HG03060 (cell line): ENCODE data around the gene COG2.
"Not testable (repeated sequence)": the region's sequence is repeated elsewhere in the genome, so short reads cannot be mapped to it uniquely, and the experiment has no call there.

Experiments
- ATAC-seq: cut with Tn5 transposase; IDR thresholded peaks from one replicate; pipeline ENCODE4 v1.9.1; 2021; ENCODE audit warnings: low read depth, moderate number of reproducible peaks; ENCODE audit not compliant: unreplicated experiment

COG2 gene

DNA sequence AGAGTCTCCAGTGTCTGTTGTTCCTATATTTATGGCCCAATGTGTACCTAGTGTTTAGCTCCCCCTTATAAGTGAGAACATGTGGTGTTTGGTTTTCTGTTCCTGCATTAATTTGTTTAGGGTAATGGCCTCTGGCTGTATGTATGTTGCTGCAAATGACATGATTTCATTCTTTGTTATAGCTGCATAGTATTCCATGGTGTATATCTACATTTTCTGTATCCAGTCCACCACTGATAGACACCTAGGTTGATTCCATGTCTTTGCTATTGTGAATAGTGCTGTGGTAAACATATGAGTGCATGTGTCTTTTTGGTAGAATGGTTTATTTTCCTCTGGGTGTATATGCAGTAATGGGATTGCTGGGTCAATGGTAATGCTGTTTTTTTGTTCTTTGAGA lies 56.7 kb downstream of the COG2 start:
- not testable (repeated sequence) for ATAC-seq

DNA sequence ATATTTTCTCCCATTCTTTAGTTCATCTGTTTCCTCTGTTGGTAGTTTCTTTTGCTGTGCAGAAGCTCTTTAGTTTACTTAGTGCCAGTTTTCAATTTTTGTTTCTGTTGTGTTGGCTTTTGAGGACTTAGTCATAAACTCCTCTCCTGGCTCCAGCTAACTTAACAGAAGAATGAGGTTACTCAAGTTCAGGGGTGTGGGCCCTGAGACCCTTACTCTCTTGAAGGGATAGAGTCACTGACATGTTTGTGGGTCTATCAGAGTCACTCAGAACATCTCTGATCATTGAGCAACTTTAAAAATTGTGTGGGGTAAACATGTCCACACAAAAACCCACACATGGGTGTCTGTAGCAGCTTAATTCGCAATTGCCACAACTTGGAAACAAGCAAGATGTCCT lies 57.4 kb downstream of the COG2 start:
- ATAC-seq: no peak

DNA sequence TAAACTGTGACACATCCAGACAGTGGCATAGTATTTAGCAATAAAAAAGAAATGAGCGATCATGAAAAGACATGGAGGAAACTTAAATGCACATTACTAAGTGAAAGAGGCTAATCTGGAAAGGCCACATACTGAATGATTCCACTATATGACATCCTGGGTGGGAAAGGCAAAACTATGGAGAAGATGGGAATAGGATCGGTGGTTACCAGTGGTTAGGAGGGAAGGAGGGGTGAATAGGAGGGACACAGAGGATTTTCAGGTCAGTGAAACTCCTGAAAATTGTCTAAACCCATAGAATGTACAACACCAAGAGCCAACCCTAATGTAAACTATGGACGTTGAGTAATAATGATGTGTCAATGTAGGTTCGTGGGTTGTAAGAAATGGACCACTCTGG lies 57.9 kb downstream of the COG2 start:
- ATAC-seq: no peak

DNA sequence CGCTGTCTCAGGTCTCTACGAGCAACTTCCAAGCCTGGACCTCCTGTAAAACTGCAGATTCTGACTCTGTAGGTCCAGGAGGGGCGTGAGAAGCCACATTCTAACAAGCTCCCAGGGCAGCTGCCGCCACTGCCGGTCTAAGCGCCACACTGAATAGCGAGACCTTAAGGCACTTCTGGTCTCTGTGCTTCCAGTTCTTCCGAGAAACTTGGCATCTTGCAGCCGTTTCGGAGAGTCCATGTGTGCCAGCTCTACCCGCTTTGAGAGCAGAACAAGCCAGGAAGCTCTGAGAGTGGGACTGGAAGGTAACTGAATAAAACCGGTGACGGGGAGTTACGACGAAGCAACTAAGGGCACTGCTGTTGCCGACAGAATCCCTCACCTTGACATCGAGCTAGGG lies 59.2 kb downstream of the COG2 start:
- no peak for ATAC-seq

DNA sequence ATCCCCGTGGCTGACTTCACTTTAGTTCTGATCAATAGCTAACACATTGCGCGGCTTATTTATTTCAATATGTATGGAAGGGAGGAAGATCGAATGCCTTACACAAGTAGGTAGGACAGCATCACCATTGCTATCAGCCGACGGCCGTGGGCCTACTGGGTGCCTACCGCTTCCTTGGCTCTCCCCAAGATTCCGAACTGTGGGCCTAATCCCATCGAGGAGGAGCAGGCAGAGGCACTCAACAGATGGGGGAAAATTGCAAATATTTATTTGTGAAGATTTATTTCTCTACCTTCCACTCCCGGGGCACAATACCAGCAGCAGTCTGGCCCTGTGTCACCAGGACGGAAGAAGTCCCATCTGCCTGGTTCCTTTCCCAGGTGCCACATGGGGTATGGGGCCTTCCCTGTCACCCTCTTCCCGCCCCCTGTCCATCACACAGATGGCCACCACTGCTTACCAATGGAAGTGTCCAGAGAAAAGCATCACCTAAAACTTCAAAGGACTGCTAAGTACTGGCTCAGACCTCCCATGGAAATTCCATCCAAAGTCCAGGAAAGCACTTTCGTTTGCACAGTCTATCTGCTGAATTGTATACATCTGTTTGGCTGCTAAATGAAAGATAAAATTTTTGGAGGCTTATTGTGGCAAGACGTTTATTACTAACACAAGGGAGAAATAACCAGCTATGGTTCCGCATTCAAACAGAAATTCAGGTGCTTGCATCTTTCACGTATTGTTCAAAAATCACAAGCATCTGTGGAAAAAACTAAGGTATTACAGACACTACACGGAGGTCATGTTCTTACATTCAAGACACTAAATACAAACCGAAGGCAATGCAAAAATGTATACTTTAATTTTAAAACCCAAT lies 59.9 kb downstream of the COG2 start:
- no peak for ATAC-seq

DNA sequence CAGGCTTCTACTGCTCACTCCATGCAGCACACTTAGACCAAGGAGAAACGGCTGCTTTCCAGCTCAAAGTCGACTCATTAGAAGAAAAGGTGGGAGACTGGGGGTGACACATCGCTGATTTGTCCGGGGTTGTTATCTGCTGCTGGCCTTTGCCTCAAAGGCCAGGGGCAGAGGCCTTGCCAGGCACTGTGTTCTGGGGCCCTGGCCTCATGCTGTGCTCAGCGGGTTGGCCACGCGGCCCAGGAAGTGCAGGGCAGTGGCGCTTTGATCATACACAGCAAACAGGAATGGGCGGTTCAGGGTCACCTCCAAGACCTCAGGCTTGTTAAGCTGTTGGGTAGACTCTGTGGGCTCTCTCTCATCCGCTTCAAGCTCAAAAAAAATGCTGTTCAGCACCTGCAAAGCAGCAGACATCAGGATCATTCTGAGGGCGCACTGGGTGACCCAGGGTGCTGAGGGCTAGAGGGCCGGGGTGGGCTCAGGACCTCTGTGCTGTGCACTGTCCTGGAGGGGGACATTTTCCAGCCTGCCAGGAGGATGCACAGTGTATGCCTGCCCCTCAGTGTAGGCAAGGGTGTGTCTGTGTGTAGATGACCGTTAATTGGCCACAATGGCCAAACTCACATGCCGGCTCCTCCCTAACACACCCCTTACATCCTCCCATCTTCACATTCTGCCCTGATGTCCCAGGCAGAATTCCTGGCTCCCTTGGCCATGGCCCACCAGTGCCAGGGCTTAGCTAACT lies 60.8 kb downstream of the COG2 start:
- ATAC-seq: no peak

DNA sequence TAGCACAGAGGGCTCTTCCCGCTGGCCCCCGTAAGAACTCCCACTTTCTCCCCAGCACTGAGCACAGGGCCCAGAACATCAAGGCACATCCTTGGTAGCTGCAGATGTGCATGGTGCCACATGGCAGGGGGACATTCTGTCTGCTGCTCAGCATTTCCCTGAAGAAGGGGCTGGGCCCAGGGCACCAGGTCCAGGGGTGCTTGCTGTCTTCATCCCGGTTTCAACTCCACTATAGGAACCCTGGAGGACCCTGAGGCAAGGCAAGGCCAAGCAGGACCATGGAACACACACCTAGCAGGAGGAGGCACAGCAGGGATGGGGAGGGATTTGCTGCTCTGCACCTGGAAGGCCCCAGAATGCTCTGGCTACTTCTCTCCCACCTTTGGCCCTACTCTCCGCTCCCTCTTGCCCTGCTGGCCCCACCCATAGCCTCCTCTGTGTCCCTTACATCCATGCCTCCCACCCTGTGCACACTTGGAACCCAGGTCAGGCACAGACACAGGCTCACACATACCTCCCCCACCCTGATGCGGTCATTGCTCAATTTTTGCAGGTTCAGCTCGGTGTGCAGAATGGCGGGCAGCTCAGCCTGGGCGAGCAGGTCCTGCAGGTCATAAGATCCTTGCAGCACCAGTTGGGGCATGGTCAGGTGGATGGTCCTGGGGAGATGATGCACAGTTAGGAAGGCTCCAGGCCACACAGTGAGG lies 61.6 kb downstream of the COG2 start:
- ATAC-seq: no peak

DNA sequence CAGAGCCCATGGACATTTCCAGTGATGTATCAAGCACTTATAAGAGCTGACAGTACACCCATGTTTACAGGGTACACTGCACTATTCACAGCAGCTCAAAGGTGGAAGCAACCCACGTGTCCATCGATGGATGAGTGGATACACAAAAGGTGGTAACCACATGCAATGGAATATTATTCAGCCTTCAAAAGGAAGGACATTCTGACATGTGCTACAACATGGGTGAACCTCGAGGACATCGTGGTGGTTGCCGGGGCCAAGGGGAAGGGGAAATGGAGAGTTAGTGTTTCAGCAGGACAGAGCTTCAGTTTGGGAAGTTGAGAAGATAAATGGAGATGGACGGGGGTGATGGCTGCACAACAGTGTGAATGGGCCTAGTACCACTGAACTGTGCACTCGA lies 62.5 kb downstream of the COG2 start:
- no peak for ATAC-seq

DNA sequence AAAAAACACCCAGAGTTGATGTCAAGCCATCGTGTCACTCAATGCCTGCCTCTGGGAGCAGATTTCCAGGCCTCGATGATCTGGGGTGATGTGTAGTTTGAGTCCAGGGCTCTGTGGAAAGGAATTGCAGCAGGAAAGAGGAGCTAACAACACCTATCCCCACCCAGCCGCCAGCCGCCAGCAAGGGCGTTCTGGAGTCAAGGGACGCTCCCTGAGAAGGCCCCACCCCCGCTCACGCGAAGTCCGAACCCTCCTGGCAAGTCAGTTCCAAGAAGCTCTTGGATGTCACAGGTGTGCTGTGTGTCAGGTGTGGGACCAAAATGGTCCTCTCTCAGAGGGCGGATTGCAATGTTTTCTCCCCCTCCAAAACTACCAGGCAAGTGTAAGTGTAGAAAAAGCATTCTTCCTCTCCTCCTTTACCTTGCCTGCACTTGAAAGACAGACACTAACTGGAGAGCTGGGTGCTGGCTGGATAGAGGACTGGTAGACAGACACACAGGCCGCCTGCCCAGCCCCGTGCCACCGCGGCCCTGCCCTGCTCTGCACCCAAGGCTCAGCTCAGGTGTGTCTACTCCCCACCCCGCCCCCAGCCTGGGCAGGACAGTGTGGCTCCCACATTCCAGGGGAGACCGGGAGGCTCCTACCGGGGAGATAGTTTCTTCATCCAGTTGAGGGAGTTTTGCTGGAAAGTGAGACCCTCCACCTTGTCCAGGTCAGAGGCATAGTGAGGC lies 63.2 kb downstream of the COG2 start:
- ATAC-seq: no peak

DNA sequence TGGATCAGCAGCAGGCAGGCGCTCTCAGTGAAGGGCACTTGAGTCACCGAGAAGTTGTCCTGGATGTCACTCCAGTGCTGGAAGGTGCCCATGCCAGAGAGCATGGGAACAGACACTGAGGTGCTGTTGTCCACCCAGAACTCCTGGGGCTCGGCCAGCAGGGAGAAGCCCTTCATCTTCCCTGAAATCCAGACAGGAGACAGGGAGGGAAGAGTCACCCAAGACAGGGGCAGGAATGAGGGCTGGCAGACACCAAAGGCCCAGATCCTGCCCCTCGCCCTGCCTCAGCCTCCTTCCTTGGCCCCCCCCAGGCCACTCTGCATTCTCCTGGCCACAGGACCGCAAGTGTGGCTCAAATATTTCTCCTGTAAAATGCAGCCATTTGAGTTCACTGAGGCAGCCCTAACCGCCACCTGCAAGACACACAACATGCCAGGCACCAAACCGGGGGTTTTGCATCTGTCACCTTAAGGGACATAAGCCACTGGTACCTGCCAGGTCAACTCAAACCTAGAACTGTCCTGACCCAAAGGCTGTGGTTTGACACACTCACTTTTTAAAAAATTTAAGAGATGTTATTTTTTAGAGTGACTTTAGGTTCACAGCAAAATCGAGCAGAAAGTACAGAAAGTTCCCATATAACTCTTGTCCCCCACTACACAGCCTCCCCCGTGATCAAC lies 63.9 kb downstream of the COG2 start:
- no peak for ATAC-seq

DNA sequence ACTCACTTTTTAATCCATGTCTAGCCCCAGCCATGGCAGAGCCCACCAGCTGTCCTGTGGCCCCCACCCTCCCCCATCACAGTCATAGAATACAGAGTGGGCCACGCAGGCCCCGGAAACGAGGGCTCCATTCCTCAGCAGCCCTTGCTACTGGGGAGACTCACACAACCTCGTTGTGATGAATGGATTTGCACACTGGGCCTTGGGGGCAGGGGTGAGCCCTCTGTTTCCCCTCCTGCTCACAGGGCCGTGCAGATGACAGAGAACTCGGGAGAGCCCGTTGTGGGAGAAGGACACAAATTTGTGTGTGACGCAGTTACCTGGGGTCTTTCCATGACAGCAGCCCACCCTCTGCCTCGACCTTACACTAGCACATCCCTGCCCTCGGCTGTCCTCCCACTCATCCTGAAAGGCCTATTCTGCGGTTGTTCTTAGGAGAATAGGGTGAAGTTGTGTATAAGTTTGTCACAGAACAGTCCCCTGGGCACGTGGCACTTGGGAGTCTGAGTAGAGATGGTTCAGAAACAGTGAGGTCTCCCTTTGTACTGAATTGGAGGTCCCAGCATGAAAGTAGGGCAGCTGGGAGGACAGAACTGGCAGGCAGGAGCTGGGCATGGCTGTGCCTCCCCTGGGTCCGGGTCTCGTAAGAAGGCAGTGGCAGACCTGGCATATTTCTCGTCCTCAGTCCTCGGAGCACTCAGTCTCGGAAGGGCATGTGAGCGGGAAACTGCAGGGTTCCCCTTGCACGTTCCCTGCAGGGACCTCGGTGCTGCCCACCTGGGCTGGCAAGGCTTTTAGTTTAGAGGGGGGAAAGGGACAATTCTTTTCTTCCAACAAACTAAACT lies 64.8 kb downstream of the COG2 start:
- no peak for ATAC-seq

DNA sequence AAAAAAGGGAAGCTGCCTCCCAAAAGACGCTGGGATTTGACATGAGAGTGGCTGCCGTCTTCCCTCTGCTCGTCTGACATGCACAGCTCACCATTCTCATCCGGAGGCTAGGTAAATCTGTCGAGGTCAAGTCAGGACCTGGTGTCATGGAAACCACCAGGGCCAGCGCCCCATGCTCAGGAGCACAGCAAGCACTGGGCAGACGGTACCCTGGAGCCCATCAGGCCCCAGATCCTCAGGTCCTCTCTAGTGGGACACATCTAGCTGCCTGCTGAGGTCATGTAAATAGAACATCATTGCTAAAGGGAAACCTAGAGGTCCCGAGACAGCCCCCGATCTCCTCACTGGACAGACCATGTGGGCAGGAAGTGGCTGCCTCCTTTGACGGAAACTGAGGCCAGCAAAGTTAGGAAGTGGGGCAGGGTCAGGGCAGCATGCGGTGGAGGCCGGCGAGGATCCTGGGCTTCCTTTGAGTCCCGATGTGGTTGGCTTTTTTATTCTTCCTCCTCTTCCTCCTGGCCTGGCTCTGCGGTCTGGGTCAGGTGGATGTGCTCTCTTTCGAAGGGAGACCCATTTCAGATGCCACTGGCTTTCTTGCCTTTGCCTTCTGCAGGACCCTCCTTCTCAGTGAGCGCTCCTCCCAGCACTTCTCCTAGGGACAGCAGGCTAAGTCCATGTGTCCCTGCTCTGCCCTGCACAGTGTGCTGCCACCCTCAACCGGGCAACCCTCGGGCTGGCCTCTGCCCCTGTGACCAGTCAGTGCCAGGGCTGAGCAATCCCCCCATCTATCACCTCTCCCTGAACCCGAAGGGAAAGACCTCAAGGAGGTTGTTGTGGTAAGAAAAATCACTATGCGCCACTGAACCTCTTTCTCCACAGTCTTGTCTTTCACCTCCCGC lies 65.7 kb downstream of the COG2 start:
- ATAC-seq: no peak

DNA sequence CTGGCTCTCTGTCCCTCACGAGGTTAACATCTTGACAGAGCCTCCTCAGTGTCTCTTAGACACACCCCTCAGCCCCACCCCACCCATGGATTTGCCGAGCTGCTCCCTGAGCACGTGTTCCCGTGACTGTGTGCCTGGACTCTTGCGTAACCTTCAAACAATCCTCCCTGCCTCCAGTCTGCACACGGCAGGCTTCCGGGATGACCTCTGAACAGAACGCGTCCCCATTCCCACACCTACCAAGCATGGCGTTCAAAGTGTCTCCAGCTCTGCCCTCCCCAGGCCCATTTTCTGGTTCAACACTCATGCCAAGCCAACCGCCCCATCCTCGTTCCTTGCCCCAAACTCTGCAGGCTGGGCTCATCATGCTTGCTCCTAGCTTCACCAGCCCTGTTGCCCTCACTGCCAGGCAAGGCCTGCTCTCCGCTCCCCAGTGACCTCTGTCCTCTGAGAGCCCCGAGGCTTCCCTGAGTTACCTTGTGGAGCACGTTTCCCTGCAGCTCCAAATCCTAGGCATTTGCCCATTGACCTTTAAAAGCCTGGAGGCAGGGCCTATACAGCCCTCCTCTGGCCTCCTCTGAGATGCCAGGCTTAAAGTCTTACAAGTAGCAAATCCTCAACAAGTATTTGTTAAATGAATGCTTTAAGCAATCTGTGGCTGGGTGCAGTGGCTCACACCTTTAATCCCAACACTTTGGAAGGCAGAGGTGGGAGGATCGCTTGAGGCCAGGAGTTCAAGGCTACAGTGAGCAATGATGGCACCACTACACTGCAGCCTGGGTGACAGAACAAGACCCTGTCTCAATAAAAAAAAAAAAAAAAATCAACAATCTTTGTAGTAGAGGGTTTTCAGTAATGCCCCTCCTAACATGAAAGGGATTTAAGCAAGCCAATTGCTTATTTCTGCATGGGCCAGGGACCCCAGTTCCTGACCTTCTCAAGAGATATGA lies 66.6 kb downstream of the COG2 start:
- ATAC-seq: no peak

DNA sequence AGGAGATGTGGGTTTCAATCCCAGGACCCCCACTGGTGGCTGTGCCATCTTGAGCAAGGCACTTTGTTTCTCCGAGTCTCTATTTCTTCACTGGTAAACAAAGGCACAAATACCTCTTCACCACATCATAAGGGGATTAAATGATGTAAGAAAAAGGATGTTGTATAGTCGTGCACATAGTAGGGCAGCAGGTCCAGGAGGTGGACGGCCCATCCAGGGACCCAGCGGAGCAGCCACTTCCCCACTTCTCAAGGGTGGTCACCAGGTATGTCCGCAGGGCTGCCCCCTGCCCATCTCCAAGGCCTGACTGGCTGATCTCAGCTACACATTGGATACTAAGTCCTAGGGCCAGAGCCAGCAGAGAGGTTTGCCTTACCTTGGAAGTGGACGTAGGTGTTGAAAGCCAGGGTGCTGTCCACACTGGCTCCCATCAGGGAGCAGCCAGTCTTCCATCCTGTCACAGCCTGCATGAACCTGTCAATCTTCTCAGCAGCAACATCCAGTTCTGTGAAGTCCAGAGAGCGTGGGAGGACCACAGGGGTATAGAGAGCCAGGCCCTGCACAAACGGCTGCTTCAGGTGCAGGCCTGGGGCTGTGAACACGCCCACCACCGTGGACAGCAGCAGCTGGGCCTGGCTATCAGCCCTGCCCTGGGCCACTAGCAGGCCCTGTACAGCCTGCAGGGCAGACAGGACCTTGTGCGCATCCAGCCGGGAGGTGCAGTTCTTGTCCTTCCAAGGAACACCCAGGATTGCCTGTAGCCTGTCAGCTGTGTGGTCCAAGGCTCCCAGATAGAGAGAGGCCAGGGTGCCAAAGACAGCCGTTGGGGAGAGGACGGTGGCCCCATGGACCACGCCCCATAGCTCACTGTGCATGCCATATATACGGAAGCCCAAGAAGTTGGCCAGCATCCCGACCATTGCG lies 67.6 kb downstream of the COG2 start:
- ATAC-seq: no peak

DNA sequence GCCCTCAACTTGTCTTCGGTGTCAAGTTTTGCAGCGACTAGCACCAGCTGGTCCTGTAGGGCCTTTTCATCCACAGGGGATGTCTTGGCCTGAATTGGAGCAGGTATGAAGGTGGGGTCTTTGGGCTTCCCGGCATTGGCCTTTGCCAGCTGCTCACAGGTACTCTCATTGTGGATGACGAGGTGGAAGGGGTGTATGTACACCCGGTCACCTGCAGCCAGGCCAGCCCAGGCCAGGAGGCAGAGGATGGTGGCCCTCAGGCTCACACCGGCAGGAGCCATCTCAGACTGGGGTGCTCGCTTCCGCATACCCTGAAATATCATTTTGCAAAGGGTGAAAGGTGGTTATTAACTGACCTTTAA lies 68.2 kb downstream of the COG2 start:
- no peak for ATAC-seq

DNA sequence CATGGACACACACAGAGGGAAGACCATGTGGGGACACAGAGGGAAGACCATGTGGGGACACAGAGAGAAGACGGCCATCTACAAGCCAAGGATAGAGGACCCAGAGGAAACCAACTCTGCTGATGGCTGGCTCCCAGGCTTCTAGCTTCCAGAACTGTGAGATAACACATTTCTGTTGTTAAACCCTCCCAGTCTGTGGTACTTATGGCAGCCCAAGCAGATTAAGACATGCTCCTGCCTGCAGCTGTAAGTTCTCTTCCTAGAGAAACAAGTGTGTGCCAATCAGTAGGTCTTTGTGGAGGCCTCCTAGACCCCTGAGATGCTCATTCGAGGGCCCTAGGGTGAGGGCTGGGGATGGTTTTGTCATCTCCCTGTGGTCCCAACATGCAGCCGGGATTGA lies 69.0 kb downstream of the COG2 start:
- ATAC-seq: no peak
